22Rv1 (cell line): ENCODE results near the gene PARD3.

Experiments
- H3K27ac ChIP-seq: fragments of 450-650 bp; 2 replicates; pipeline ENCODE4 v1.5.1; 2017
- ZFX ChIP-seq: fragments of 450-650 bp; IDR thresholded peaks from 2 replicates; pipeline ENCODE4 v1.6.1; 2017; ENCODE audit warnings: antibody characterized with exemption, borderline replicate concordance
- TF ChIP-seq, protein P1 (sequence below): fragments of 450-650 bp; IDR thresholded peaks from 2 replicates; pipeline ENCODE4 v1.5.1; 2017; ENCODE audit warnings: mild to moderate bottlenecking

The PARD3 gene

DNA sequence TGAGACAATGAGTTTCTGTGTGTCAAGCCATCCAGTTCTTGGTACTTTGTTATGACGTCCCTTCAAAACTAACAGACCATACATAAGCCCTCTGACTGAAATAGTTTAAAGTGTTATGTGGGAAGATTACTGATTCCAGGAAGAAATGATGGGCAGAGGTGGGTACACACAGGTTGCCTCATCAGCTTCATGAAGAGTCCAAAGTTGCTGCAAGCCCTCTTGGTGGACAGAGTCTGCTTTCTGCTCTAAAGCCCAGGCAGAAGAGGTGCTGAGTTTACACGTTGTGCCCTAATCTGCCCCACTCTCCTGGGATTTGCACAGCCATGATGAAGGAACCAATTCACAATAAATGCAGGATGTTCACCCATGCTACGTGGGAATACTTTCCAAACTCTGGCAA, 187.4 kb downstream of the PARD3 start:
- no peak overlapping the region for H3K27ac ChIP-seq
- no peak for TF ChIP-seq ZFX
- TF ChIP-seq, protein P1, sequence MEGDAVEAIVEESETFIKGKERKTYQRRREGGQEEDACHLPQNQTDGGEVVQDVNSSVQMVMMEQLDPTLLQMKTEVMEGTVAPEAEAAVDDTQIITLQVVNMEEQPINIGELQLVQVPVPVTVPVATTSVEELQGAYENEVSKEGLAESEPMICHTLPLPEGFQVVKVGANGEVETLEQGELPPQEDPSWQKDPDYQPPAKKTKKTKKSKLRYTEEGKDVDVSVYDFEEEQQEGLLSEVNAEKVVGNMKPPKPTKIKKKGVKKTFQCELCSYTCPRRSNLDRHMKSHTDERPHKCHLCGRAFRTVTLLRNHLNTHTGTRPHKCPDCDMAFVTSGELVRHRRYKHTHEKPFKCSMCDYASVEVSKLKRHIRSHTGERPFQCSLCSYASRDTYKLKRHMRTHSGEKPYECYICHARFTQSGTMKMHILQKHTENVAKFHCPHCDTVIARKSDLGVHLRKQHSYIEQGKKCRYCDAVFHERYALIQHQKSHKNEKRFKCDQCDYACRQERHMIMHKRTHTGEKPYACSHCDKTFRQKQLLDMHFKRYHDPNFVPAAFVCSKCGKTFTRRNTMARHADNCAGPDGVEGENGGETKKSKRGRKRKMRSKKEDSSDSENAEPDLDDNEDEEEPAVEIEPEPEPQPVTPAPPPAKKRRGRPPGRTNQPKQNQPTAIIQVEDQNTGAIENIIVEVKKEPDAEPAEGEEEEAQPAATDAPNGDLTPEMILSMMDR, result no peak

DNA sequence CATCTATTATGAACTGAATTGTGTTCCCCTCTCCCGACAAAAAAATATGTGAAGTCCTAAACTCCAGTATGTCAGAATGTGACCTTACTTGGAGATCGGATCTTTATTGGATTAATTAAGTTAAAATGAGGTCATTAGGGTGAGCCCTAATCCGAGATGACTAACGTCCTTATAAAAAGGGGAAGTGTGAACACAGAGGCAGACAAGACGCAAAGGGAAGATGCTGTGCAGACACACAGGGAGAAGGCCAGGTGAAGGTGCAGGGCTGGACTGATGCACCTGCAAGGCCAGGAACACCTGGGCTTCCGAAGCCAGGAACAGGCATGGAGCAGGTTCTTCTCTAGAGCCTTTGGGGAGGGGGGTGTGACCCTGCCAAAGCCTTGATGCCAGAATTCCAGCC, 187.8 kb downstream of the PARD3 start:
- TF ChIP-seq, protein P1, result no peak
- TF ChIP-seq ZFX, result no peak
- H3K27ac ChIP-seq, result no peak overlapping the region

DNA sequence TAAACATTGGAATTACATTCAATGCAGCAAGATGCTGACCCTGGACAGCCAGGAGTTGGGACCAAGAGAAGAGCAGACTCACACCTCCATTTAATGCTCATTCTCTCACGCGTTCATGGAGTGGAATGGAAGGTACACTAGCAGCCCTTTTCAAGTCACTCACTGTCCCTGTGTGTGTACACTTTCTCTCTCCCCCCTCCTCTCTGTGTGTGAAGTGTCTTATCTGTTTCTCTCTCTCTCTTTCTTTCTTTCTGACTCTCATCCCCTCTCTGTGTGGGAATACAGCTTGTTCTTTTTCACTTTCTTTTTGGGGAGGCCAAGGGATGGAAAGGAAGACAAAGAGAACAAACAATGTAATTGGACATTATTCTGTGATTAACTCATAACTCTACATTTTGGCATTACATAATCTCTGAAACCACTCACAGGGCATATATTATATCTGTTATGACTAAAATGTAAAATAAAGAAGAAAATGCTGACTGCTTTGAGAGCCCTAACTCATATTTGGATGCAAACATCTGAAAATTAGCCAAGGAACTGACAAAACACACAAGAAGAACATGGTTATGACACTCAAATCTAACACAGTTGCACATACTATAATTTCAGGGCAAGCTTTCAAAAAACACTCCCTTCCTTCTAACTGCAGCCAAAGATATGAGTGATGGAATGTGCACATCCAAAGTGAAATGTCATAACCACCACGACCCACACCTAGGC, 188.8 kb downstream of the PARD3 start:
- H3K27ac ChIP-seq, result no peak overlapping the region
- TF ChIP-seq ZFX, result no peak
- TF ChIP-seq, protein P1, result no peak

DNA sequence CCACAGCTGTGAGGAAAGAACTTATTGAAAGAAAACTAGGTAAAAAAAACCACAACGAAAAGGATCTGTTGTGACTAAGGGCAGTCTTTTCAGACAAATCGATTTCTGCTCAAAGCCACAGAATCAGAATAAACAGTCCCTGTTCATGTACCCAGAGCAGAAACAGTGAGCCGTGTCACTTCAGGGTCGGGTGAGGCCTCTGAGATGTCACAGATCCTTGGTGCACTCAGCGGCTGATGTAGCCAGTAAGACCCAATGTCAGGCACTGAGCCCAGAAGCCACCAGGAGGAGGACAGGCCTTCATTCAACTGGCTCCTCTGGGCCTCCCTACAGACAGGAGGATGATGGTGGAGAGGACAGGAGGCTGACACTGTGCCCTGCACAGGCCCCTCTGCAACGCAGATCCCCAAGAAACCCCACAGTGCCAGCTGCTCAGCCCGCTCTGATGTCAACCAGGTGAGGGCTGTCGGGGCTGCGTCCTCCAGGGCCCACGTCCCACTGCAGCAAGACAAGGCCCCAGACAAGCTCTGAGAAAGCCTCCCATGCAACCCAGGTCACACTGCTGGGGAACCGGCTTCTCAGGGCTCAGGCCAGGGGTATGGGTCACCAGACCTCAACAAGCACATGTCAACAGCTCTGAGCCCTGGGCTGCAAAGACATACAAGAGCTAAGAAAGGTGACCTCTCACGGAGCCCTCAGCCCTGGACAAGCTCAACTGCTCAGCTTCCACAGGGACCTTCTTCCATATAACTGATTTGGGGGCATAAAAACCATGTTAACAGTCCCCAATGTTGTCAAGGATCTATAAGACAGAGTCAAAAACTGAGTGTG, 190.6 kb downstream of the PARD3 start:
- no peak overlapping the region for H3K27ac ChIP-seq
- TF ChIP-seq ZFX, result no peak
- TF ChIP-seq, protein P1, result no peak

DNA sequence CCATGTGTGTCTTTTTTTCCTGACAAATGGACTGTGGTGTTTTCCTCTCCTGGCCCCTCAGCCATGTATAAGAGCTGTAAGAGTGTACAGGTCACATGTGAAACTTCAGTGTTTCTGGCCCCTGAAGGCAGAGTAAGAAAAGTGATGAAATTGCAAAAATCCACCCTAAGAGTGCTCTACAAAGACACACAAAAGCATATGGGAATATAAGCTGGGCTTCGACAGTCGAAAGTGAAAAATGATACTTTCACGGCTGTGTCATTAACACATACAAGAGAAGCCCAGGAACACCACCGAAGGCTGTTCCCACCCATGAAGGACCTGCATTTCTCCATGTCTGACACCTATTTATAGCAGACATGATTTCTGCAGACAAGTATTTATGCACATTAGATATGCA, 192.2 kb downstream of the PARD3 start:
- TF ChIP-seq, protein P1, result no peak
- no peak for TF ChIP-seq ZFX
- no peak overlapping the region for H3K27ac ChIP-seq

DNA sequence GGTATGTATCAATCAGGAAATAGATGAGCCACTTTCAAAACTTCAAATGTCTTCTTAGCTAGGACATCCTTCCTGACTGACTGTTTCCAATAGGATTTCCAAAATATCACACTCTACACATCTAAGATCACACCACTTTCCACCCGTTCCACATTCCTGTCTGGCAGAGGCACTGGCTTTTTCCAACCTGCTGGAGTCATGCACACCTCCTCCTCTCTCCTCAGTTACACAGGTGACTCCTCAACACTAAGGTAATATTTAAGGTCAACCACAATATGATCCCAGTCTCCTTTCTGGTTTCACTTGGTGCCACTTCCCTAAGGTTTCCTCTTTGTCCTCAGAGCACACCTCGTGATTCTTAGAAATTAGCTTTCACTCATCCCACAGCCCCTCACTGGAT, 196.5 kb downstream of the PARD3 start:
- TF ChIP-seq, protein P1, result no peak
- no peak for TF ChIP-seq ZFX
- no peak overlapping the region for H3K27ac ChIP-seq

DNA sequence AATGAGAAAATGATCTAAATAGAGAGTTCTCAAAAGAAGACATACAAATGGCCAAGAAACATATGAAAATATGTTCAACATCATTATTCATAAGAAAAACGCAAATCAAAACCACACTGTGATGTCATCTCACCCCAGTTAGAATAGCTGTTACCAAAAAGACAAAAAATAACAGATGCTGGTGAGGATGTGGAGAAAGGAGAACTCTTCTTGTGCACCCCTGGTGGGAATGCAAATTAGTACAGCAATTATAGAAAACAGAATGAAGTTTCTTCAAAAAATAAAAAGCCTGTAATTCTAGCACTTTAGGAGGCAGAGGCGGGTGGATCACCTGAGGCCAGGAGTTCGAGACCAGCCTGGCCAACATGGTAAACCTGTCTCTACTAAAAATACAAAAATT, 199.3 kb downstream of the PARD3 start:
- no peak overlapping the region for H3K27ac ChIP-seq
- TF ChIP-seq, protein P1, result no peak
- no peak for TF ChIP-seq ZFX
